Measurements from ENCODE around the gene MOV10. TPM values are rescaled to one million over a fixed set of nuclear protein-coding genes. Genes with fewer than 3 reads are reported as not detected.
A peak's percentile ranks its signal among the peaks of the same experiment; 100 is the strongest.
"Not testable (repeated sequence)": the region's sequence is repeated elsewhere in the genome, so short reads cannot be mapped to it uniquely, and the experiment has no call there.

The MOV10 gene
- total RNA-seq, 1 experiment from 2014 or later: 96.3 TPM

GRCh38 chr1:112712701-112713128, 38.3 kb downstream of the MOV10 start:
- DNase-seq (ENCODE audit: low read depth): no peak

DNA sequence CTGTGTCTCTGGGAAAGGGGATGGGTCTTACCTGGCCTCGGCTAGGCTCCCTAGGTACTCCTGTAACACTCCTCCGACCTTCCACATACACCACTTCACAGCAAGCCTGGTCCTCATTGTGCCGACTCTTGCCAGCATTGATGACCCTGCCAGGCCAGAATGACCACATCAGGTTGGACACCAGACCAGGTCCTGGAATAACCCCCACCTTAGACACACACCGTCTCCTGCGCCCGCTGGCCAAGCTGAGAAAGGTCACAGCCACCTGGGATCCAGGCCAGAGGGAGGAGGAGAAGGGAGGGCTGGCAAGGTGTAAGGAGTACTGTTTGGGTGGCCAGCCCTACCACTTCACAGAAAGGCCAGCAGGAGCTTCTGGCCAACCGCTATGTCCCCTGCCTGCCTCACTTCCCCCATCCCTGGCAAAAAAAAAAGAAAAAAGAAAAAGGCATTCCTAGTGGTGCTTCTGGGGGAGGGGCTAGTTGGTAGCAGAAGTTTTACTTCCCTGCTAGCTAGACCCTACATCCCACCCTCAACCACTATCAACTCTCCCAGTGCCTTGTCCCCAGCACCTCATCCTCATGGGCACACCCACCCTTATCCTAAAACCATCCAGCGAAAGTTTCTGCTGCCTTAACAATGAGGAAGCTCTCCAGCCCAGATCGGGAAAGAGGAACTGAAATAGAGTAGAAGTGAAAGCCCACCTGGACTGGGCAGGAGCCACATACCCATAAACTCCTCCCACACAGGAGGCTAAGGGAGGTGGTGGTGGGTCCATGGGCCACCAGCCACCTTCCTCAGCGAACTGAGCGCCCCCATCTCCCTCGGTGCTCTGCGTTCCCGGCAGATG, 39.2 kb downstream of the MOV10 start:
- no peak for DNase-seq (ENCODE audit: low read depth)

GRCh38 chr1:112714313-112715263, 40.1 kb downstream of the MOV10 start:
- peak; percentile 26 for DNase-seq (ENCODE audit: low read depth)

DNA sequence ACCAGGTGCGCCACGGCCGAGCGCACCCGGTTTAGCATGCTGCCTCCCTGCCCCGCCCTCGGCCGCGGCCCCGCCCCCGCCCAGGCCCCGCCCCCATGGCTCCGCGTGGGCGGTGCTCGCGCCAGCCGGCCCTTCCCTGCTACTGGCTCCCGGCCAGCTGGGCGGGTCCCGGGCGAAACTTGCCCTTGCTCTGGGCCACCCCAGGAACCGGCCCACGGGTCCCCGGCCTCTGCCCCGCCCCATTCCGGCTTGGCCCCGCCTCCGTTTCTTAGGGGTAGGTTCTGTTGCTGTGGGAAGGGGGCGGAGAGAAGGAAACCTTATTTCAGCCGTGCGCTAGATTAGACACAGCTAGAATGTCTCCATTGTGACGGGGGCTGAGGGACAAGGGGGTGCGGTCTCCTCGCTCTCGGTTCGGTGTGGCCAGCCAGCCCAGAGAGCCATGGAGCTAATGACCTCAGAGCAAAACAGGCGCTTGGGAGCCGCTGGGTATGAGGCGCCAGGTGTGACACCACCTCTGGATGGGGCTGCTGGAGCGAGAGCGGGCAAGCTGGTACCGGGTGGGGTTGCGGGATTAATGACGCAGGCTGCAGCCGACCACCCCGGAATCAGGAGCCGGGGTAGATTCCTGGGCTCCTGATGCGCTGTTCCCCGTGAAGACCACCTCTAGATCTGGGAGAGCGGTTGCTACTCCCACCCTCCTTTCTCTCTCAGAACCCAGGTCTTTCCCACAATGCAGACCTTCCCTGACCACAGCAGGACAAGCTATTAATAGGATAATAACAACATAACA, 41.0 kb downstream of the MOV10 start, which contains the start of gene PPM1J:
TSS of gene PPM1J (minus strand) at position 69 of the 790 bp plus-strand sequence. CDS start at position 38, 31 bp downstream.
- DNase-seq (ENCODE audit: low read depth): peak; percentile 92

DNA sequence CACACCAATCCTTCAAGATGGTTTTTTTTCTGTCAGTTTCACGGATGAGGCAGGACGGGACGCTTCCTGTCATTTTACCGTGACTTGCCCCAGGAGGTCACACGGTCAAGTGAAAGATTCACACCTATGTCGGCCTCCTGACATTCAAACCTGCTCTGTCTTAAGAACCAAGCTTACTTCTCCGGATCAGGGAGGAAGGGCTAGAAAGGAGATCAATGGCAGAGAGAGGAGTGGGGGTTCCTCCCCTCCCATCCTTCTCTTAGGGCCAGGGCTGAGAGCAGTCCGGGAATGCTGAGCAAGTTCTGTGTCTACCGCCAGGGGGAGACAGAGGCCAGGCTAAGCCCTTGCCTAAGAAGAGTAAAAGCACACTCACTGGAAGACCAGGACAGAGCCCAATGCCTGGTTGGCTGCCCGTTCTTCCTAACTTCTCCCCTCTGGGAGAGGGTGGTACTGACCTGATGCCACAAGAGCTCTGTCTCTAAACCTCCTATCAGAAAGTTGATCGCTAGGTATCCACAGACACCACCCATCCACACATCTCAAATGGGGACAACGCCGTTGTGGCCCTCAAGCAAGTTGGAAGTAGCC, 41.8 kb downstream of the MOV10 start:
- peak; percentile 89 for DNase-seq (ENCODE audit: low read depth)

DNA sequence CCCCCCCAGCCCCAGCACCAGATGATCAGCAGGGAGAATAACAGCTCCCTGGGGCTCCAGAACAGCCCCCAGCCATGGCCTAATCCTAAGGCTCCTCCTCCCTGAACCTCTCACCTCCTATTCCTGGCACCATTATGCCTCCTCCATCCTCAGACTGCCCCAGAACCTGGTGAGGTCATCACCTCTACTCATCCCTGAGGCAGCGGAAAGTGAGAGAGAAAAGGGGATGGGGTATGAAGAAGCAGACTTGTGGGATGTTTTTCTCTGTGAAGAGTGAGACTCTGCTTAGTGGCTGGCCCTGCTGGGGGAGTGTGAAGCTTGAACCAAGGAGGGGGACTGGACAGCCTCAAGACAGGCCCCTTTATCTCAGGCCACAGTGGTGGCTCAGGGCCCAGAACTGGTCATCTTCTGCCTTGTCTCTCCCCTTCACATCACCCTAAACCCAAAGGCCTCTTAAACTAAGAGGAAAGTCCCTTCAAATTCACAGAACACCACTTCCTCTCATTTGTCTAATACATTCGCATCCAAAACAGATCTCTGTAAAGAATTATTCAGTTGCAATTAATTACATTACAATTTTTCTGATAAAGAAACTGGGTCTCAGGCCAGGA, 42.9 kb downstream of the MOV10 start:
- DNase-seq (ENCODE audit: low read depth): no peak

DNA sequence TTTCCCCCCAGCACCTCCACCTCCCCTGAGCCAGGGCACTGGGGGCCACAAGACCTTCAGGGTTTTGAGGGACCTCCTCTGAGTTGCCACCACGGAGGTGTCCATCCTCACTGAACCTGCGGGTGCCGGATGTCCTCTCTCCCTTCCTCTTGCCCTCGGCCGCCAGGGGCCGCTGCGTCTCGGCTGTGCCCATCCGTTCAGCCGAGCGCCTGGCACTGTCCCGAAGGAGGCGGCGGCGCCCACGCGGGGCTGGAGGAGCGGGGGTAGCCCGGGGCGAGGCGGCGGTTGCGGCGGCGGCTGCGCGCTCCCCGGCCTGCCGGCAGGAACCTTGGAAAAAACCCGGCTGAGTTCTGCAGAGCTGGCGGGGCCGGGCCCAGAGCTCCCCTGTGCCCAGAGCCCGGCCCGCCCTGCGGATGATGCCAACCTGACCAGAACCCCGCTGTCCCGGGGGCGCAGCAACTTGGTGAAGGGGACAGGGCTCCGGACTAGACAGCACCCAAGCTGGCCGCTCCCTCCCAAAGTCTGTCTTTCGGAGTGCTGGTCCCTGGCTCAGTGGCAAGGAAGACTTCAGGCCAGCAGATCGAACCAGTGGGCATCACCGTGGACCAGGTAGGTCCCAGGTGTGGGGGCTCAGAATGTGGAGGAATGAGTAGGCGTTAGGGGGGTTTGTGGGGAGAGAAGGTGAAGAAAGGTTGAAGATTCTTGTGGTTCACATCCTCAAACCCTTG, 44.4 kb downstream of the MOV10 start:
- peak; percentile 74 for DNase-seq (ENCODE audit: low read depth)

DNA sequence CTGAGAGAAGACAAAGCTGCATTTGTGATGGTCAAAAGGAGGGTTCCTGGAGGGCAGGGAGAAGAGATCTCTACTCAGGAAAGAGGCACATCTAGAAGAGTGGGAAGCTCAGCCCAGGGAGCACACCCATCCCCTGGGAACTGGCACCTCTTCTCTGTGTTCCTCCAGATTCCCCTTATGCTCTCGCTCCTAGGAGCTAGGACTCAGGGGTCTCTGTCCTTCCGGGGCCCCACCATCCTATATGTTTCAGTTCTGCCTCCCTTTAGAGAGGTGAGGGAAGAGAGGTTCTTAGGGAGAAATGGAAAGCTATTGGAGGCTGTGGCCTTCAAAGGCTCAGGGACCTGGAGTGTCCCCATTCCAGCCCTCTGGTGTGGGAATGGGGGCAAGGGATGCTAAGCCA, 45.2 kb downstream of the MOV10 start:
- no peak for DNase-seq (ENCODE audit: low read depth)

- no peak for DNase-seq (ENCODE audit: low read depth)
Observed at GRCh38 chr1:112720800-112721199, 46.3 kb downstream of the MOV10 start.

DNA sequence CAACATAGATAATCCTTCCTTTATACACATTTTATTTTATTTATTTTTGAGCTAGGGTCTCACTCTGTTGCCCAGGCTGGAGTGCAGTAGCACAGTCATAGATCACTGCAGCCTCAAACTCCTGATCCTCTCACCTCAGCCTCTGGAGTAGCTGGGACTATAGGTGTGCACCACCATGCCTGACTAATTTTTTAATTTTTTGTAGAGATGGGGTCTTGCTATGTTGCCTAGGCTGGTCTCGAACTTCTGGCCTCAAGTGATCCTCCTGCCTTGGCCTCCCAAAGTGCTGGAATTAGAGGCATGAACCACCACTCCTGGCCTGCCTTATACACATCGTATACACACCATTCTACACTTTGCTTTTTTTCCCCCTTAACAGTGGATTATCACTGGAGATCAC, 46.8 kb downstream of the MOV10 start:
- not testable (repeated sequence) for DNase-seq (ENCODE audit: low read depth)

DNA sequence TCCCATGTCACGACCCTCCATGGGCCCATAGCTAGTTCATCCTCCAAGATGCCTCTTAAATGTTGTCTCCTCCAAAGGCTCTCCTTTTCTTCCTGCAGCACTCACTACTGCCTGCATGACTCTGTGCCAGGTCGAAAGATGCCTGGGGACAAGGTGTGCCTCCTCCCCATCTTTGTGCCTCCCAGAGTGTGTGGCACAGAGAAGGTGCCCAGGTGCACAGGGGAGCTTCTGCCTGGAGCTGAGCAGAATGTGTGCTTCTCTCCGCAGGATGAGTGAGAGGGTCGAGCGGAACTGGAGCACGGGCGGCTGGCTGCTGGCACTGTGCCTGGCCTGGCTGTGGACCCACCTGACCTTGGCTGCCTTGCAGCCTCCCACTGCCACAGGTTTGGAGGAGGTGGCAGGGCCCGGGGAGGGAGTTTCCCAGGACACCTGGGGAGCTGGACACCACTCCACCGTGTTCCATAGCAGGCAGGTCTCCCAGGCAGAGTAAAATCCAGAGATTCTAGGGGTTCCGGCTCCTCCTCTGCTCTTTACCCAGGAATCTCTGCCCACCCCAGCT, 47.6 kb downstream of the MOV10 start:
- no peak for DNase-seq (ENCODE audit: low read depth)

- no peak for DNase-seq (ENCODE audit: low read depth)
Observed at GRCh38 chr1:112722601-112723510, 48.4 kb downstream of the MOV10 start.

DNA sequence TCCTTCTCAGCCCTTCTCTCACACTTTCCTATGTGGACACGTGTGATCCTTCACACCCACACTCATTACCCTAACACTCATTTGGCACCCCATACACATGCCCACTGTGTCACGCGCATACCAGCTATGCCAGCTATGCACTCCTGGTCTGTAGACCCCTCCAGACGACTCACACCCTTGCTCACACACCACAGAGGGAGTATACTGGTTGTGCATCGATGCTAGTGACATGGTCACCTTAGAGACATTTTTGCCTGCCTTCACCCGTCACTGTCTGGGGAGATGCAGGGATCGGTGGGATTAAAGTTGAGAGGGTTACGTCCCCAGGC, 49.0 kb downstream of the MOV10 start:
- no peak for DNase-seq (ENCODE audit: low read depth)

- DNase-seq (ENCODE audit: low read depth): not testable (repeated sequence)
Observed at GRCh38 chr1:112724240-112724639, 49.8 kb downstream of the MOV10 start.

DNA sequence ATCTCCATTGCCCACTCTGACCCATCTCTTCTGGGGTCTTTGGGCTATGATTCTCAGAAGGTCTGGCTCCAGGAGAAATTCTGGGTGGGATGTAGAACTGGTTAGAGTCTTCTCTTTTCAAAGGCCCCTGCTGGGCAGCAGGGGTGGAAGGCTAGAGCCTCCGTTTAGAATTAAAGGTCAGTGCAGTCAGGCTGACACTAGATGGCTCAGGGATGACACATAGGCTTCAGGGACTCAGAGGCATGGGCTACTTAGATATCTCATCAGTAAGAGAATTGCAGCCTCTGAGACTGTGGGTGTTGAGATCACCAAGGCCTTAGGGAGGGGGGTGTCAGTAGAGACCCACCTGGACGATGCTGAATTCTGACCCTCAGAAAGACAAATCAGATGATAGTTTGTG, 53.3 kb downstream of the MOV10 start:
- peak; percentile 58 for DNase-seq (ENCODE audit: low read depth)

DNA sequence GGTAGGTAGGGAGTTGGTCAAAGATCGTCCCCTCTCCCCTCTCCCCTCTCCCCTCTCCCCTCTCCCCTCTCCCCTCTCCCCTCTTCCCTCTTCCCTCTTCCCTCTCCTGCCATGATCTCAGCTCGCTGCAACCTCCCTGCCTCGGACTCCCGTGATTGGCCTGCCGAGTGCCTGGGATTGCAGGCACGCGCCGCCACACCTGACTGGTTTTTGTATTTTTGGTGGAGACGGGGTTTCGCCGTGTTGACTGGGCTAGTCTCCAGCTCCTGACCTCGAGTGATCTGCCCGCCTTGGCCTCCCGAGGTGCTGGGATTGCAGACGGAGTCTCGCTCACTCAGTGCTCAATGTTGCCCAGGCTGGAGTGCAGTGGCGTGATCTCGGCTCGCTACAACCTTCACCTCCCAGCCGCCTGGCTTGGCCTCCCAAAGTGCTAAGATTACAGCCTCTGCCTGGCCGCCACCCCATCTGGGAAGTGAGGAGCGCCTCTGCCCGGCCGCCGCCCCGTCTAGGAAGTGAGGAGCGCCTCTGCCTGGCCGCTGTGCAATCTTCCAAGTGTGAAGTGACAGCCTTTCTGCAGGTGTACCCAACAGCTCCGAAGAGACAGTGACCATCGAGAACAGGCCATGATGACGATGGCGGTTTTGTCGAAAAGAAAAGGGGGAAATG, 54.0 kb downstream of the MOV10 start:
- DNase-seq (ENCODE audit: low read depth): not testable (repeated sequence)

DNA sequence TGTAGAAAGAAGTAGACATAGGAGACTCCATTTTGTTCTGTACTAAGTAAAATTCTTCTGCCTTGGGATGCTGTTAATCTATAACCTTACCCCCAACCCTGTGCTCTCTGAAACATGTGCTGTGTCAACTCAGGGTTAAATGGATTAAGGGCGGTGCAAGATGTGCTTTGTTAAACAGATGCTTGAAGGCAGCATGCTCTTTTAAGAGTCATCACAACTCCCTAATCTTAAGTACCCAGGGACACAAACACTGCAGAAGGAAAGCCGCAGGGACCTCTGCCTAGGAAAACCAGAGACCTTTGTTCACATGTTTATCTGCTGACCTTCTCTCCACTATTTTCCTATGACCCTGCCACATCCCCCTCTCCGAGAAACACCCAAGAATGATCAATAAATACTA, 54.6 kb downstream of the MOV10 start:
- not testable (repeated sequence) for DNase-seq (ENCODE audit: low read depth)

DNA sequence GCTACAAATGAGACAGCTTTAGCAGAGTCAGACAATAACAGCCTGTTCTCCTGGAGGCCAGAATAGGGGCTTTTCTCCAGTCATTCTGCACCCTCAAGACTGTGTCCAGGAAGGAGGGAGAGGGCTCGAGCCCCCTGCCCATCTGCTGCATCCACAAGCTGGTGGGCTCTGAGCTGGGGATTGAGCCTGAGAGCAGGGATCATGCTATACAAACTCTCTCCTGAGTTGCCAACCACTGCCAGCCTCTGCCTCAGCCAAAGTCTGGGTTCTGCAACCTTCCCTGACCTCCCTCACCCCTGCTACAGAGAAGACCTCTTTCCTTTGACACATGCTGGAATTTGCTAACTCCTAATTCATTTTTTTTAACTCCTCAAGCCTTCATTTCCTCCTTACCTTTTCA, 55.5 kb downstream of the MOV10 start:
- no peak for DNase-seq (ENCODE audit: low read depth)
